Measurements from ENCODE around the gene WRAP73. TPM values are rescaled to one million over a fixed set of nuclear protein-coding genes. Genes with fewer than 3 reads are reported as not detected.

WRAP73 gene
- total RNA-seq, 1 experiment from 2014 or later = 51.4 TPM

DNA sequence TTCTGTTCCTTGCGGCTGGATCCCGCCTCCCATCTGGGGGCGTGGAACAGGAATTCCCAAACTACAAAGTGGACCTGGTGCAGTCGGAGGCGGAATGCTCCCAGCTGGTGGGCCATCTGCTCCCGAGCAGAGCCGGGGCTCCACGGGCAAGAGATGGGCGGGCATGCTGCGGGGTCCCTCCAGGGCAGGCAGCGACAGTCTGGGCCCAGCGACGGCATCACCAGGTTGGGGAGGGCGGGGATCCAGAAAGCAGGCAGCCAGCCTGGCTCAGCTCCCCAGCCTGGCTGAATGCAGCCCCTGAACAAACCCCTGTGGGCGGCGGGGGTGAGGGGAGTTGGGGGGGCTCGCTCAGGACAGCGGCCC, 42.2 kb downstream of the WRAP73 start (continued):
- TF ChIP-seq RAD21 (IDR thresholded peaks at IDR 0.05; ENCODE audit: low read depth) (no peak), EZH2 (IDR thresholded peaks at IDR 0.05) (no peak), ZNF274 (IDR thresholded peaks at IDR 0.05; ENCODE audit: low read depth, low read length) (no peak), FOSL1 (IDR thresholded peaks at IDR 0.05; ENCODE audit: low read depth) (no peak), SP1 (IDR thresholded peaks at IDR 0.05; ENCODE audit: low read depth) (no peak)
- TF ChIP-seq, protein P1, sequence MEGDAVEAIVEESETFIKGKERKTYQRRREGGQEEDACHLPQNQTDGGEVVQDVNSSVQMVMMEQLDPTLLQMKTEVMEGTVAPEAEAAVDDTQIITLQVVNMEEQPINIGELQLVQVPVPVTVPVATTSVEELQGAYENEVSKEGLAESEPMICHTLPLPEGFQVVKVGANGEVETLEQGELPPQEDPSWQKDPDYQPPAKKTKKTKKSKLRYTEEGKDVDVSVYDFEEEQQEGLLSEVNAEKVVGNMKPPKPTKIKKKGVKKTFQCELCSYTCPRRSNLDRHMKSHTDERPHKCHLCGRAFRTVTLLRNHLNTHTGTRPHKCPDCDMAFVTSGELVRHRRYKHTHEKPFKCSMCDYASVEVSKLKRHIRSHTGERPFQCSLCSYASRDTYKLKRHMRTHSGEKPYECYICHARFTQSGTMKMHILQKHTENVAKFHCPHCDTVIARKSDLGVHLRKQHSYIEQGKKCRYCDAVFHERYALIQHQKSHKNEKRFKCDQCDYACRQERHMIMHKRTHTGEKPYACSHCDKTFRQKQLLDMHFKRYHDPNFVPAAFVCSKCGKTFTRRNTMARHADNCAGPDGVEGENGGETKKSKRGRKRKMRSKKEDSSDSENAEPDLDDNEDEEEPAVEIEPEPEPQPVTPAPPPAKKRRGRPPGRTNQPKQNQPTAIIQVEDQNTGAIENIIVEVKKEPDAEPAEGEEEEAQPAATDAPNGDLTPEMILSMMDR (IDR thresholded peaks at IDR 0.05 in 2 of 3, conservative IDR thresholded peaks at IDR 0.05 in 1 of 3; ENCODE audit: borderline replicate concordance in 1 of 3, insufficient read depth in 1 of 3, low read depth in 2 of 3, low read length in 2 of 3) = no peak

DNA sequence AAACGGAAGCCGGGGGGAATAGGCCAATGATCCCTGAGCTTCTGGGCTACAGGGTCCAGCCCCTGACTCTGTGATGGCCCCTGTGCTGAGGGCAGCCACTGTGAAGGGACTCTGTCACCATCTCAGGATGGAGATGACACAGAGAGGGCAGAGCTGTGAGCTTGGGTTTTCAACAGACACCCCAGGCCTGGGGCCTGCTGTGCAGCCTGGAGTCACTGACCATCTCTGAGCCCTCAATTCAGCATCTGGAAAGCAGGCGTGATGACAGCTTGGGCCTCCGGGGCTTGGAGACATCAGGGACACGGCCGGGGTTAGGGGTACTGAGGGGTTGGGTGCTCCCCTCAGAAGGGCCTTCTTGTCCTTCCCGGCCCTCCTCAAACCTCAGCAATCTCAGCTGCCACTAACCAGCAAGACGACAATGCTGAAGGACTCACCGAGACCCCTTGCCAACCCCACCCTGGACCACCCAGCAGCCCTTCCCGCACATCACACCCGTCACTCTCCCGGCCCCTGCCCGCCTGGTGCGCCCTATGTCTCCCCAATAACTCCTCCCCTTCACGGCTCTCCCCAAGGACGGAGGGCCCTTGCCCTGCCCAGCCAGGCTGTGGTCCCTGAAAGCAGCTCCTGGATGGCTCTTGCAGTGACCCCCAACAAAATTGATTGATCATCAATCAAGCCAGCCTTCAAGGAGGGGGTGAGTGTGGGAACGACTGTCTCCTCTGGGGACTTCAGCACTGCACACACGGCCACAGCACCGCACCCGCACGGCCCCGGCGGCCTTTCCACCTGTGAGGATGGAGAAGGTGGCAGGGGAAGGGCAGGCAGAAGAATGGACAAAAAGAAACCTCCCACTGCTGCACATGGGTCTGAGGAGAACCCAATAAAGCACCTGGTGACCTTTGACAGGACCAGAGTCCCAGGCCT, 42.9 kb downstream of the WRAP73 start:
- no peaks in the 10 kb centered on the region for H4K20me1 ChIP-seq (ENCODE audit: insufficient read depth)
- H3K4me1 ChIP-seq (ENCODE audit: control insufficient read depth in 1 of 2, insufficient read depth in 2 of 2, low read length in 2 of 2) = peaks cover 7 to 31% of the 10 kb centered on the region in 2 experiments
- ChIA-PET RAD21 (ENCODE audit: low non-redundant PET in 1 of 2, low total read pairs in 2 of 2, uncharacterized antibody in 2 of 2, unreplicated experiment in 2 of 2) (no interaction called here), CTCF (interaction anchor here (1.3 kb wide), 1 partner anchor 12 kb away, joined by 5 read pairs; no protein-coding TSS in a partner anchor), POLR2A (no interaction called here)
- intact Hi-C loops (cut with micrococcal nuclease) = loop anchor here (10.0 kb wide), 1 partner anchor 1022 kb away; the partner anchor contains the start of gene PRXL2B
- H3K27ac ChIP-seq (ENCODE audit: low read depth, low read length) = no peak overlapping the region
- ATAC-seq = no peak
- no peak for DNase-seq (ENCODE audit: low read depth, low spot score)
- no peak overlapping the region for H3K9ac ChIP-seq (ENCODE audit: low read length)
- TF ChIP-seq, protein P2, sequence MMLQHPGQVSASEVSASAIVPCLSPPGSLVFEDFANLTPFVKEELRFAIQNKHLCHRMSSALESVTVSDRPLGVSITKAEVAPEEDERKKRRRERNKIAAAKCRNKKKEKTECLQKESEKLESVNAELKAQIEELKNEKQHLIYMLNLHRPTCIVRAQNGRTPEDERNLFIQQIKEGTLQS (IDR thresholded peaks at IDR 0.05) = no peak
- TF ChIP-seq EGR1 (IDR thresholded peaks at IDR 0.05; ENCODE audit: low read depth) (no peak), EZH2 (IDR thresholded peaks at IDR 0.05) (no peak), FOSL1 (IDR thresholded peaks at IDR 0.05; ENCODE audit: low read depth) (no peak), SRF (IDR thresholded peaks at IDR 0.05; ENCODE audit: low read depth) (no peak), JUND (IDR thresholded peaks at IDR 0.05) (no peak), SP1 (IDR thresholded peaks at IDR 0.05; ENCODE audit: low read depth) (no peak), TCF7L2 (IDR thresholded peaks at IDR 0.05; ENCODE audit: borderline replicate concordance, extremely low read depth, insufficient read depth, insufficient read length) (no peak), ELF1 (IDR thresholded peaks at IDR 0.05; ENCODE audit: borderline replicate concordance, low read depth) (no peak), EZH2phosphoT487 (IDR thresholded peaks at IDR 0.05; ENCODE audit: borderline replicate concordance) (no peak)
- TF ChIP-seq, protein P3, sequence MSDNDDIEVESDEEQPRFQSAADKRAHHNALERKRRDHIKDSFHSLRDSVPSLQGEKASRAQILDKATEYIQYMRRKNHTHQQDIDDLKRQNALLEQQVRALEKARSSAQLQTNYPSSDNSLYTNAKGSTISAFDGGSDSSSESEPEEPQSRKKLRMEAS (IDR thresholded peaks at IDR 0.05) = no peak
- TF ChIP-seq, protein P1 (IDR thresholded peaks at IDR 0.05 in 2 of 3, conservative IDR thresholded peaks at IDR 0.05 in 1 of 3; ENCODE audit: borderline replicate concordance in 1 of 3, insufficient read depth in 1 of 3, low read depth in 2 of 3, low read length in 2 of 3) = no peak
- H3K4me2 ChIP-seq (ENCODE audit: low read length) = no peak overlapping the region
- BruUV-seq (replicated peaks) = no TSS peak
- no peak overlapping the region for H3K4me3 ChIP-seq (replicated peaks in 1 of 2; ENCODE audit: low read depth in 1 of 2, low read length in 2 of 2)
- H2AFZ ChIP-seq (ENCODE audit: low read depth, low read length, poor library complexity, severe bottlenecking) = no peak overlapping the region
- H3K27me3 ChIP-seq (ENCODE audit: insufficient read depth, low read length) = no peaks in the 10 kb centered on the region
- no peaks in the 10 kb centered on the region for H3K9me2 ChIP-seq (ENCODE audit: insufficient read depth)
- H3K9me3 ChIP-seq (ENCODE audit: control insufficient read depth in 1 of 2, insufficient read depth in 1 of 2, low read depth in 1 of 2, low read length in 2 of 2) = no peaks in the 10 kb centered on the region
- H3K79me2 ChIP-seq (ENCODE audit: insufficient read depth, low read length) = no peaks in the 10 kb centered on the region
- H3K36me3 ChIP-seq (ENCODE audit: control insufficient read depth in 1 of 2, insufficient read depth in 2 of 2, low read length in 2 of 2) = no peaks in the 10 kb centered on the region
